DND-41 (cell line): ENCODE results near the gene MOGAT1.

Experiments
- CTCF ChIP-seq: IDR thresholded peaks from 2 replicates; pipeline ENCODE4 v1.5.1; 2012; ENCODE audit warnings: borderline replicate concordance, low read length, moderate library complexity, mild to moderate bottlenecking; ENCODE audit not compliant: poor library complexity, severe bottlenecking; ENCODE audit errors: extremely low read depth
- EZH2 ChIP-seq: IDR thresholded peaks from 3 replicates; pipeline ENCODE4 v1.6.1; 2012; ENCODE audit warnings: borderline replicate concordance, low read depth, mild to moderate bottlenecking, moderate library complexity, low read length, inconsistent platforms; ENCODE audit not compliant: severe bottlenecking

- TF ChIP-seq CTCF = no peak
- no peak for TF ChIP-seq EZH2
Measured at GRCh38 chr2:222733470-222733845, 62.0 kb downstream of the MOGAT1 start.
